Measurements from ENCODE around the gene RTN4RL1. TPM values are rescaled to one million over a fixed set of nuclear protein-coding genes. Genes with fewer than 3 reads are reported as not detected.
"Not testable (repeated sequence)": the region's sequence is repeated elsewhere in the genome, so short reads cannot be mapped to it uniquely, and the experiment has no call there.

Gene RTN4RL1
- total RNA-seq, 3 donors from 2014 or later (not counting 1 experiment from before 2014, with no cell fraction given) = 0.15 to 0.23 TPM; not detected in 1

DNA sequence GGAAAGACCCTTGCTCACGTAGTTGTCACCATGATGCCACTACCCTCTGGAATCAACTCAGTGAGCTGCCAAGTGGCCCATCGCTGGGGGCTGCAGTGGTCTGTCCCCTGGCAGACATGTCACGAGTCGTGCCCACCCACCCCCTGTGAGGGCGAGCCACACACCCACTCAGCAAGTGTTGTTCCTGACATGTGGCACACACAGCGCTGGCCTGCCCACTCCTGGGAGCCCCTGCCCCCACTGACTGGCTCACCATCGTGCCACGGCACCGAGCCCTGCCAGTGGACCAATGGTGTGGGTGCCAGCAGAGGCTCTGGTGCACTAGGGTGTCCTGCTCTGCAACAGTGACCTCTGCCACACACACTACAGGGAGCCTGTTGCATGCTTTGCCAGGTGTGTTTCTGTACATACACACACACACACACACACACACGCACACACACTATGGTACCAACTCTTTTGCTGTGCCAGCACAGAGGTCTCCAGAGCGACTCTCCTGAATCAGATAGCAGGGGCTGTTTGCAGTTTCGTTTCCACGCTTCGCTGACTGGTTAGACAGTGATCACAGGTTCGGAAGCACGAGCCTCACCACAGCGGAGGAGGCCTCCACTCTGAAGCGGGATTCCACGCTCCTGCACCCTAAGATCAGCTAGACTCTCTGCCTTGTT lies 7.7 kb downstream of the RTN4RL1 start:
- no peaks in the 10 kb centered on the region for H3K4me1 Mint-ChIP-seq
- intact Hi-C loops (cut with micrococcal nuclease) = no loop called here
- no peak for ATAC-seq

DNA sequence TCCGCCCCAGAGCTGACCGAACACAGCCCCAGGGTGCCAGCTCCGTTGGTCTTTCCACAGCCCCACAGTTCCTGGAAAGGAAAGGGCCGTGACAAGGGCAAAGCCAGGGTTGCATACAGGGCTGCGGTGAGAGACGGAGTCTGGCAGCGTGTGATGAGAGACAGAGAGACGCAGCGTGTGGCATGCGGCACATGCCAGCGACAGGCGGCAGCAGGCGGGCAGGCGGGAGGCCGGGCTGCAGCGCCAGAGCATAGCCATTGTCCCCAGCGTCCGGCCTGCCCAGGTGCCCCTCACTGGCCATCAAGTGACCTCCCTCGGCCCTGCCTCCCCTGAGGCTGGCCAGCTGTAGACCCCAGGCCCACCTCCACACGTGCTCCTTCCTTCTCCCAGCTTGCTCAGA lies 8.6 kb downstream of the RTN4RL1 start:
- ATAC-seq = no peak
- Mint-ChIP-seq H3K27me3 (ENCODE audit: low read depth in 2 of 2) (peaks cover 30% of the 10 kb centered on the region in 2 donors), H3K36me3 (no peaks in the 10 kb centered on the region), H3K27ac (no peak overlapping the region), H3K4me3 (no peak overlapping the region), H3K4me1 (peaks cover 0 to 6% of the 10 kb centered on the region in 2 donors), H3K9me3 (no peaks in the 10 kb centered on the region)
- Histone ChIP-seq H3K4me3 (ENCODE audit: low read length) (no peak overlapping the region), H3K9me3 (ENCODE audit: control insufficient read depth, insufficient read depth, low read length) (no peaks in the 10 kb centered on the region), H3K4me1 (ENCODE audit: control insufficient read depth, insufficient read depth, low read length) (peaks cover 5% of the 10 kb centered on the region), H3K36me3 (ENCODE audit: control insufficient read depth, insufficient read depth, low read length) (no peaks in the 10 kb centered on the region), H3K27me3 (ENCODE audit: control insufficient read depth, insufficient read depth, low read length) (peaks cover 5% of the 10 kb centered on the region), H3K27ac (ENCODE audit: low read length) (no peak overlapping the region)
- DNase-seq = no peak
- 93% methylated on average over 20 of the region's 20 CpGs for WGBS (ENCODE audit: insufficient coverage)
- TF ChIP-seq, protein P1, sequence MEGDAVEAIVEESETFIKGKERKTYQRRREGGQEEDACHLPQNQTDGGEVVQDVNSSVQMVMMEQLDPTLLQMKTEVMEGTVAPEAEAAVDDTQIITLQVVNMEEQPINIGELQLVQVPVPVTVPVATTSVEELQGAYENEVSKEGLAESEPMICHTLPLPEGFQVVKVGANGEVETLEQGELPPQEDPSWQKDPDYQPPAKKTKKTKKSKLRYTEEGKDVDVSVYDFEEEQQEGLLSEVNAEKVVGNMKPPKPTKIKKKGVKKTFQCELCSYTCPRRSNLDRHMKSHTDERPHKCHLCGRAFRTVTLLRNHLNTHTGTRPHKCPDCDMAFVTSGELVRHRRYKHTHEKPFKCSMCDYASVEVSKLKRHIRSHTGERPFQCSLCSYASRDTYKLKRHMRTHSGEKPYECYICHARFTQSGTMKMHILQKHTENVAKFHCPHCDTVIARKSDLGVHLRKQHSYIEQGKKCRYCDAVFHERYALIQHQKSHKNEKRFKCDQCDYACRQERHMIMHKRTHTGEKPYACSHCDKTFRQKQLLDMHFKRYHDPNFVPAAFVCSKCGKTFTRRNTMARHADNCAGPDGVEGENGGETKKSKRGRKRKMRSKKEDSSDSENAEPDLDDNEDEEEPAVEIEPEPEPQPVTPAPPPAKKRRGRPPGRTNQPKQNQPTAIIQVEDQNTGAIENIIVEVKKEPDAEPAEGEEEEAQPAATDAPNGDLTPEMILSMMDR (IDR thresholded peaks at IDR 0.05) = no peak
- intact Hi-C loops (cut with micrococcal nuclease) = no loop called here

More for the DNA sequence above, 7.7 kb downstream of the RTN4RL1 start:
- no peaks in the 10 kb centered on the region for H3K9me3 ChIP-seq (ENCODE audit: control insufficient read depth, insufficient read depth, low read length)
- no peaks in the 10 kb centered on the region for H3K36me3 ChIP-seq (ENCODE audit: control insufficient read depth, insufficient read depth, low read length)
- no peaks in the 10 kb centered on the region for H3K4me1 ChIP-seq (ENCODE audit: control insufficient read depth, insufficient read depth, low read length)
- H3K27me3 ChIP-seq (ENCODE audit: control insufficient read depth, insufficient read depth, low read length) = no peaks in the 10 kb centered on the region
- WGBS (ENCODE audit: insufficient coverage) = 86% methylated on average over 19 of the region's 19 CpGs
- no peak overlapping the region for H3K4me3 ChIP-seq (ENCODE audit: low read length)
- Mint-ChIP-seq H3K4me3 (no peak overlapping the region), H3K27ac (no peak overlapping the region), H3K27me3 (ENCODE audit: low read depth in 2 of 2) (peaks cover 32% of the 10 kb centered on the region in 2 donors), H3K9me3 (no peaks in the 10 kb centered on the region), H3K36me3 (no peaks in the 10 kb centered on the region)
- no peak for DNase-seq
- TF ChIP-seq, protein P1 (IDR thresholded peaks at IDR 0.05) = no peak
- H3K27ac ChIP-seq (ENCODE audit: low read length) = no peak overlapping the region

DNA sequence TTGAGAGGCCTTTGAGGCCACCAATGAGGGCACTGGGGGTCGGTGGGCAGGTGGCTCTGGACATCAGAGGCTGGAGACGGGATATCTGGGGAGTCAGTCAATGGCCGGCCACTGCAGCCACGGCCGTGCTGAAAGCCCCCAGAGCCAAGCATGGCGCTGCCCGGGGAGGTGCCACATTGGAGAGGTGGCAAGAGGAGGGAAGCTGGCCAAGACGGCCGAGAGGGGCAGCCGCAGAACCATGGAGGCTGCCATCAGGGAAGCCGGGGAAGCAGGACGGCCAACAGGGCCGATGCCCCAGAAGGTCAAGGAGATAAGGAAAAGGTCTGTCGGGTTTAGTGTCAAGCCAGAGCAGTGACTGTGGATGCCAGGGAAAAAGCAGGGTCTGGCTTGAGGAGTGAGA lies 9.8 kb downstream of the RTN4RL1 start:
- Mint-ChIP-seq H3K36me3 (no peaks in the 10 kb centered on the region), H3K4me1 (peaks cover 0 to 6% of the 10 kb centered on the region in 2 donors), H3K27me3 (ENCODE audit: low read depth in 2 of 2) (peaks cover 27 to 28% of the 10 kb centered on the region in 2 donors), H3K9me3 (no peaks in the 10 kb centered on the region), H3K4me3 (no peak overlapping the region), H3K27ac (no peak overlapping the region)
- no peak overlapping the region for H3K27ac ChIP-seq (ENCODE audit: low read length)
- 92% methylated on average over 14 of the region's 14 CpGs for WGBS (ENCODE audit: insufficient coverage)
- no peaks in the 10 kb centered on the region for H3K9me3 ChIP-seq (ENCODE audit: control insufficient read depth, insufficient read depth, low read length)
- no peak for DNase-seq
- peaks cover 5% of the 10 kb centered on the region for H3K4me1 ChIP-seq (ENCODE audit: control insufficient read depth, insufficient read depth, low read length)
- intact Hi-C loops (cut with micrococcal nuclease) = no loop called here
- H3K36me3 ChIP-seq (ENCODE audit: control insufficient read depth, insufficient read depth, low read length) = no peaks in the 10 kb centered on the region
- TF ChIP-seq, protein P1 (IDR thresholded peaks at IDR 0.05) = no peak
- H3K27me3 ChIP-seq (ENCODE audit: control insufficient read depth, insufficient read depth, low read length) = peaks cover 5% of the 10 kb centered on the region
- ATAC-seq = no peak
- H3K4me3 ChIP-seq (ENCODE audit: low read length) = no peak overlapping the region

DNA sequence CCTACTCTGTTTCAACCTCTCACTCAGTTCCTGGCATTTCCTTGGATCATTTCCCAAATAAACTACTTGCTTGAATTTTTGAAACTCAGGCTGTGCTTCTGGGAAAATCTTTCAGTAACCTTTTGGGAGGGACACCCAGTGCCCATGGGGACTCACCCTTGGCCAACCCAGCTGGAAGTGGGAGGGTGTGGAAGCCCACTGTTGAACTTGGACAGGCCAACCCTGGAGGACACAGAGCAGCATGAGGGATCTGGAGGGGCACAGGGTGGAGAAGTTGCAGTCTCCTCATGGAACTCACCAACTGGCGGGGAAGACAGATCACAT lies 11.2 kb downstream of the RTN4RL1 start:
- peaks cover 5% of the 10 kb centered on the region for H3K27me3 ChIP-seq (ENCODE audit: control insufficient read depth, insufficient read depth, low read length)
- WGBS (ENCODE audit: insufficient coverage) = 90% methylated on average over 1 of the region's 1 CpG

DNA sequence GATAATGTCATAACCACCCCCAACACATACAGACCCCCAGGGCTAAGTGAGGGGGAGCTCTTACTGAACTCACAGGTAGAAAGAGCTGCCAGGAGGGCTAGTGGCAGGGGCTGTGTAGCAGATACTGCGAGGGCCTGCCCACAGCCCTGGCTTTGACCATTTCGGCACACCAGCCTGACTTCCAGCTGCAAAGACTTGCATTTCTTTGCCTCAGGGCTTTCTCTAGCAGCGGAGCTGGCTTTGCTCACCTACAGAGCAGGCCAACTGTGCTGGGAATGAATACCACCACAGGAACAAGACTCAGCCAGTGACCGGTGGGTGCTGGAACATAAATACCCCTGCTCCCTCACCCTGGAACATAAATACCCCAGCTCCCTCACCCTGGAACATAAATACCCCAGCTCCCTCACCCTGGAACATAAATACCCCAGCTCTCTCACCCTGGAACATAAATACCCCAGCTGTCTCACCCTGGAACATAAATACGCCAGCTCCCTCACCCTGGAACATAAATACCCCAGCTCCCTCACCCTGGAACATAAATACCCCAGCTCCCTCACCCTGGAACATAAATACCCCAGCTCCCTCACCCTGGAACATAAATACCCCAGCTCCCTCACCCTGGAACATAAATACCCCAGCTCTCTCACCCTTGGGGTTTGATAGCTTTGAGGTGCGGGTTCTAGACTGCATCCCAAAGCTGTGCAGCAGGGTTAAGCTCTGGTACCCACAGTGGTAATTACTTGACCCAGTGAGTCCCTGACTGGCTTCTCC lies 11.7 kb downstream of the RTN4RL1 start:
- H3K9me3 ChIP-seq (ENCODE audit: control insufficient read depth, insufficient read depth, low read length); H3K27me3 ChIP-seq (ENCODE audit: control insufficient read depth, insufficient read depth, low read length); H3K4me1 Mint-ChIP-seq; H3K4me1 ChIP-seq (ENCODE audit: control insufficient read depth, insufficient read depth, low read length); H3K27ac Mint-ChIP-seq; H3K9me3 Mint-ChIP-seq; intact Hi-C loops (cut with micrococcal nuclease); ATAC-seq; H3K27ac ChIP-seq (ENCODE audit: low read length); H3K36me3 ChIP-seq (ENCODE audit: control insufficient read depth, insufficient read depth, low read length); H3K4me3 Mint-ChIP-seq; H3K4me3 ChIP-seq (ENCODE audit: low read length); DNase-seq; H3K36me3 Mint-ChIP-seq: not testable (repeated sequence)
- H3K27me3 Mint-ChIP-seq (ENCODE audit: low read depth in 2 of 2) = peaks cover 14 to 23% of the 10 kb centered on the region in 2 donors
- 95% methylated on average over 5 of the region's 6 CpGs for WGBS (ENCODE audit: insufficient coverage)

More for the DNA sequence above, 11.2 kb downstream of the RTN4RL1 start:
- intact Hi-C loops (cut with micrococcal nuclease) = no loop called here
- H3K9me3 Mint-ChIP-seq = no peaks in the 10 kb centered on the region
- Histone ChIP-seq H3K4me1 (ENCODE audit: control insufficient read depth, insufficient read depth, low read length) (peaks cover 5% of the 10 kb centered on the region), H3K36me3 (ENCODE audit: control insufficient read depth, insufficient read depth, low read length) (no peaks in the 10 kb centered on the region), H3K27ac (ENCODE audit: low read length) (no peak overlapping the region), H3K9me3 (ENCODE audit: control insufficient read depth, insufficient read depth, low read length) (no peaks in the 10 kb centered on the region), H3K4me3 (ENCODE audit: low read length) (no peak overlapping the region)
- no peaks in the 10 kb centered on the region for H3K36me3 Mint-ChIP-seq
- TF ChIP-seq, protein P1 (IDR thresholded peaks at IDR 0.05) = no peak
- H3K27me3 Mint-ChIP-seq (ENCODE audit: low read depth in 2 of 2) = peaks cover 15 to 22% of the 10 kb centered on the region in 2 donors
- peaks cover 0 to 6% of the 10 kb centered on the region in 2 donors for H3K4me1 Mint-ChIP-seq
- DNase-seq (no peak), ATAC-seq (no peak)
- H3K4me3 Mint-ChIP-seq = no peak overlapping the region
- H3K27ac Mint-ChIP-seq = no peak overlapping the region

Measured in natural killer cell (primary cell).